ENCODE results near the gene POLN. TPM values are rescaled to one million over a fixed set of nuclear protein-coding genes. Genes with fewer than 3 reads are reported as not detected.

The POLN gene
- total and polyA plus RNA-seq, 3 experiments from 2014 or later: 0.55 to 1.6 (median 1.5) TPM

DNA sequence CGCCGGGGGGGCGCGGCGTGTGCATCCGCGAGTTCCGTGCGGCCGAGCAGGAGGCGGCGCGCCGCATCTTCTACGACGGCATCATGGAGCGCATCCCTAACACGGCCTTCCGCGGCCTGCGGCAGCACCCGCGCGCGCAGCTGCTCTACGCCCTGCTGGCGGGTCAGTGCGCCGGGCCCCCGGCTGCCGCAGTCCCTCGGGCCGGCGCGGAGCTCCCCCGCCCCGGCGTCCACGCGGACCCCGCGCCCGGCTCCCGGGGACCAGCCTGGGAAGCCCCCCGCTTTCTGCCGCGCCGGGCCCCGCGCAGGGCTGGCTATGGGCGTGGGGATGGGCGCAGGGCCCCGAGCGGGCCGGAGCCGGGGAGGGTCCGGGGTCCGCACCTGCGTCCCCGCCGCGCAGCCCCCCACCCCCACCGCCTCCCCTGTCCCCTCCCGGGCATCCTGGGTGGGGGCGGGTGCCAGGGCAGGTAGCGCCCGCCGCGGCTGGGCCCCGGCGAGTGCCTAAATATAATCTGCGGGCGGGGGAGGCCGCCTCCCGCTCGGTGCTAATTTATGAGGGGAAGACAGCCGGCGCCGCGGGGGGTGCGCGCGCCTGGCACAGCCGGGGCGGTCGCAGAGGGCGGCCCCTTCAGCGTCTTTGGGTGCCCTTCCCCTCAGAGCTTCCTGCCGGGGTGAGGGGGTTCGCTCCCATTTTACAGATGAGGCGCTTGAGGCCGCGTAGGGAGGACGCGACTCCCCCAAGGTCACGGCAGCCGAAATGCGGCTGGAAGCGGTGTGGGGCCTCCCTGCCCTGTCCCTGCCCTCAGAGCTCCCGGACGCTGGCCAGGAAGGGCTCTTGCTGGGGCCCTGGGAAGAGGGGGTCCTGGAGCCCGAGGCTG is 182.0 kb downstream of the POLN start:
- DNase-seq: peak in 1 of 5 donors; percentile 44
- peaks cover 28 to 32% of the 10 kb centered on the region in 2 donors for H3K27me3 Mint-ChIP-seq
- no peaks in the 10 kb centered on the region for H3K36me3 ChIP-seq (ENCODE audit: insufficient read depth, low read length)
- peak overlapping the region in 1 of 7 donors; percentile 54 for H3K4me3 Mint-ChIP-seq
- no peak overlapping the region for H3K4me3 ChIP-seq (ENCODE audit: low read length)
- ChIA-PET POLR2A (no interaction called here), CTCF (no interaction called here)
- no peaks in the 10 kb centered on the region for H3K9me3 ChIP-seq (ENCODE audit: low read length)
- H3K27ac Mint-ChIP-seq: no peak overlapping the region
- H3K36me3 Mint-ChIP-seq: no peaks in the 10 kb centered on the region
- no peak overlapping the region for H3K27ac ChIP-seq (ENCODE audit: low read depth, low read length)
- H3K4me1 Mint-ChIP-seq: peaks cover 2 to 4% (median 3%) of the 10 kb centered on the region in 3 donors
- no peaks in the 10 kb centered on the region for H3K27me3 ChIP-seq (ENCODE audit: insufficient read depth, low read length, poor library complexity, severe bottlenecking)
- H3K9me3 Mint-ChIP-seq: no peaks in the 10 kb centered on the region
- H3K4me1 ChIP-seq (ENCODE audit: insufficient read depth, low read length): no peaks in the 10 kb centered on the region

DNA sequence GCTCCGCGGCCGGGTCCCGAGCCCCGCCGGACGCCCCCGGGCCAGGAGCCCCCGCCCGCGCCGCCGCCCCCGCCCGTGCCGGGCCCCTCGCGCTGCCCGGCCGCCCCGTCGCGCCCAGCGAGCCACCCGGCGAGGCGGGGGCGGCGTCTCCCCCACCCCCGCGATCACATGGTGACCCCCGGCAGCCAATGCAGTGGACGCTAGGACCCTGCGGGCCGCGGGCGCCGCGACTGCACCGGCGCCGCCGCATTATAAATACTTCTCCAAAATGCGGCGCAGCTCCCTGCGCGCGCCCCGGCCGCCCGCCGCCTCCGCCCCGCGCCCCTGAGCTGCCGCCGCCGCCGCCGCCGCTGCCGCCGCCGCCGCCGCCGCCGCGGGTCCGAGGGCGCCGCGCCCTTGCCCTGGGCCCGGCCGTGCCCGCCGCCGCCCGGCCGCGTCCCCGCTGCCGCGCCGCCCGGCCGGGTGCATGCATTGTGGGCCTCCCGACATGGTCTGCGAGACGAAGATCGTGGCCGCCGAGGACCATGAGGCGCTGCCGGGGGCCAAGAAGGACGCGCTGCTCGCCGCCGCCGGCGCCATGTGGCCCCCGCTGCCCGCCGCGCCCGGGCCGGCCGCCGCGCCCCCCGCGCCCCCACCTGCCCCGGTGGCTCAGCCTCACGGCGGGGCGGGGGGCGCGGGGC is 182.7 kb downstream of the POLN start, which contains the start of gene NAT8L:
NAT8L (plus strand) TSS at position 282 of the 680 bp plus-strand sequence; CDS start at position 467, 185 bp downstream.
- no peaks in the 10 kb centered on the region for H3K9me3 Mint-ChIP-seq
- peak in 1 of 5 donors; percentile 5 for DNase-seq
- Histone ChIP-seq H3K9me3 (ENCODE audit: low read length) (no peaks in the 10 kb centered on the region), H3K27me3 (ENCODE audit: insufficient read depth, low read length, poor library complexity, severe bottlenecking) (no peaks in the 10 kb centered on the region), H3K36me3 (ENCODE audit: insufficient read depth, low read length) (no peaks in the 10 kb centered on the region), H3K27ac (ENCODE audit: low read depth, low read length) (no peak within 1 kb of the TSS), H3K4me1 (ENCODE audit: insufficient read depth, low read length) (no peaks in the 10 kb centered on the region), H3K4me3 (ENCODE audit: low read length) (no peak within 1 kb of the TSS)
- peaks cover 2 to 4% (median 3%) of the 10 kb centered on the region in 3 donors for H3K4me1 Mint-ChIP-seq
- H3K36me3 Mint-ChIP-seq: no peaks in the 10 kb centered on the region
- no peak within 1 kb of the TSS for H3K27ac Mint-ChIP-seq
- peaks cover 29 to 33% of the 10 kb centered on the region in 2 donors for H3K27me3 Mint-ChIP-seq
- H3K4me3 Mint-ChIP-seq: peak within 1 kb of the TSS in 2 of 7 donors; percentile 35 to 54
- POLR2A ChIA-PET: no interaction called here
- CTCF ChIA-PET: no interaction called here

- Histone ChIP-seq H3K9me3 (ENCODE audit: low read length) (no peaks in the 10 kb centered on the region), H3K27ac (ENCODE audit: low read depth, low read length) (no peak overlapping the region), H3K36me3 (ENCODE audit: insufficient read depth, low read length) (no peaks in the 10 kb centered on the region), H3K27me3 (ENCODE audit: insufficient read depth, low read length, poor library complexity, severe bottlenecking) (no peaks in the 10 kb centered on the region), H3K4me1 (ENCODE audit: insufficient read depth, low read length) (no peaks in the 10 kb centered on the region), H3K4me3 (ENCODE audit: low read length) (no peak overlapping the region)
- DNase-seq: peak in 1 of 5 donors; percentile 25
- Mint-ChIP-seq H3K27me3 (peaks cover 35 to 39% of the 10 kb centered on the region in 2 donors), H3K27ac (no peak overlapping the region), H3K4me3 (no peak overlapping the region), H3K9me3 (no peaks in the 10 kb centered on the region), H3K4me1 (peaks cover 2 to 4% (median 3%) of the 10 kb centered on the region in 3 donors), H3K36me3 (no peaks in the 10 kb centered on the region)
- CTCF ChIA-PET: no interaction called here
- POLR2A ChIA-PET: no interaction called here
These were observed 183.5 kb downstream of the POLN start for GRCh38 chr4:2058264-2059045.

DNA sequence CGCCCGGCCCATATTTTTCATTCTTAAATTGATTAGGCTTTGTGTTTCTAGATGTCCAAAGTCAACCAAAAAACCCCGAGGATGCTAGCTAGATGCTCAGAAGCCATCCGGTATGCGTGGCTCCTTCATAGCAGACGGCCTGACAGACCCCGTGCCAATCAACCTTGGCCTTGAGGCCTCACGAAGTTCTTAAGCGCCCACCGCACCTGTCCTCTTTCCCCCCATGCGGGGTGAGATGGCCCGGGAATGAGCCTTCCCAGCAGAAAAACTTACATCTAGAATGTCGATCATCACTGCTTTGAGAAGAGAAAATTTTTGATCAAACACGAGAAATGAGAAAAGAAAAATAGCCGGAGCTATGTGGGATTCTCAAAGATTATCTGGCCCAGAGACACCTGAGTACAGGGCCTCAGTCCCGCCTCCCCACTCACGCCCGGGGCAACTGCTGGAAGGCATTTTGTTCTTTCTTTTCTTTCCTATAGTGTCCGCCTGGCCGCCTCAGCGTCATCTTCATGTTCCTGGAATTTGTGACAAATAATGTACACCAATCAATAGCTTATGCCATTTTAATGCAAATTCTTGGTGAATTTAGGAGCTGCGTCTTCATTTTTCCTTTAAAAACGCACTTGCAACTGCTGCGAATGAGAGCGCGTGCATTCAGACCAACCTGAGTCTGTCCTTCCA is 184.4 kb downstream of the POLN start:
- no peak overlapping the region for H3K27ac ChIP-seq (ENCODE audit: low read depth, low read length)
- DNase-seq: peak in 1 of 5 donors; percentile 11
- Mint-ChIP-seq H3K9me3 (no peaks in the 10 kb centered on the region), H3K4me3 (peak overlapping the region; percentile 61 to 82 (median 79)), H3K4me1 (peaks cover 2 to 4% (median 3%) of the 10 kb centered on the region in 3 donors), H3K27me3 (peaks cover 35 to 44% of the 10 kb centered on the region in 2 donors), H3K27ac (no peak overlapping the region), H3K36me3 (no peaks in the 10 kb centered on the region)
- no peaks in the 10 kb centered on the region for H3K27me3 ChIP-seq (ENCODE audit: insufficient read depth, low read length, poor library complexity, severe bottlenecking)
- no peak overlapping the region for H3K4me3 ChIP-seq (ENCODE audit: low read length)
- ChIA-PET CTCF (no interaction called here), POLR2A (no interaction called here)
- H3K4me1 ChIP-seq (ENCODE audit: insufficient read depth, low read length): no peaks in the 10 kb centered on the region
- H3K9me3 ChIP-seq (ENCODE audit: low read length): no peaks in the 10 kb centered on the region
- H3K36me3 ChIP-seq (ENCODE audit: insufficient read depth, low read length): no peaks in the 10 kb centered on the region

DNA sequence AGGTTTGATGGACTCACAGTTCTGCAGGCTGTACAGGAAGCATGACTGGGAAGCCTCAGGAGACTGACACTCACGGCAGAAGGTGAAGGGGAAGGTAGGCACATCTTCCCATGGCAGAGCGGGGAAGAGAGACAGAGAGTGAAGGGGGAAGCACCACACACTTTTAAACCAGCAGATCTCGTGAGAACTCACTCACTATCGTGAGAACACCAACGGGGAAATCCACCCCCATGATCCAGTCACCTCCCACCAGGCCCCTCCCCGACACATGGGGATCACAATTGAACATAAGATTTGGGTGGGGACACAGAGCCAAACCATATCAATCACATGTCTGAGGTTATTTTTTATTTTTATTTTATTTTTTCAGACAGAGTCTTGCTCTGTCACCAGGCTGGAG is 187.7 kb downstream of the POLN start:
- no peaks in the 10 kb centered on the region for H3K27me3 ChIP-seq (ENCODE audit: insufficient read depth, low read length, poor library complexity, severe bottlenecking)
- H3K9me3 ChIP-seq (ENCODE audit: low read length): no peaks in the 10 kb centered on the region
- H3K4me3 ChIP-seq (ENCODE audit: low read length): no peak overlapping the region
- no peaks in the 10 kb centered on the region for H3K4me1 ChIP-seq (ENCODE audit: insufficient read depth, low read length)
- Mint-ChIP-seq H3K4me1 (peaks cover 2 to 4% (median 3%) of the 10 kb centered on the region in 3 donors), H3K36me3 (no peaks in the 10 kb centered on the region), H3K27ac (peak overlapping the region in 1 of 8 donors; percentile 87), H3K9me3 (no peaks in the 10 kb centered on the region), H3K4me3 (no peak overlapping the region), H3K27me3 (peaks cover 43 to 61% of the 10 kb centered on the region in 2 donors)
- DNase-seq: no peak
- CTCF ChIA-PET: no interaction called here
- H3K27ac ChIP-seq (ENCODE audit: low read depth, low read length): no peak overlapping the region
- no peaks in the 10 kb centered on the region for H3K36me3 ChIP-seq (ENCODE audit: insufficient read depth, low read length)
- POLR2A ChIA-PET: no interaction called here

- Histone ChIP-seq H3K4me3 (ENCODE audit: low read length) (no peak overlapping the region), H3K9me3 (ENCODE audit: low read length) (no peaks in the 10 kb centered on the region), H3K36me3 (ENCODE audit: insufficient read depth, low read length) (no peaks in the 10 kb centered on the region), H3K27ac (ENCODE audit: low read depth, low read length) (no peak overlapping the region), H3K4me1 (ENCODE audit: insufficient read depth, low read length) (no peaks in the 10 kb centered on the region), H3K27me3 (ENCODE audit: insufficient read depth, low read length, poor library complexity, severe bottlenecking) (no peaks in the 10 kb centered on the region)
- Mint-ChIP-seq H3K4me1 (no peaks in the 10 kb centered on the region), H3K27ac (no peak overlapping the region), H3K36me3 (no peaks in the 10 kb centered on the region), H3K27me3 (peaks cover 29 to 48% of the 10 kb centered on the region in 2 donors), H3K4me3 (no peak overlapping the region), H3K9me3 (no peaks in the 10 kb centered on the region)
- no peak for DNase-seq
- CTCF ChIA-PET: no interaction called here
- POLR2A ChIA-PET: no interaction called here
These were observed 190.8 kb downstream of the POLN start for GRCh38 chr4:2051086-2051485.

GRCh38 chr4:2049811-2050210 is 192.1 kb downstream of the POLN start:
- Mint-ChIP-seq H3K27me3 (peaks cover 27 to 48% of the 10 kb centered on the region in 2 donors), H3K36me3 (no peaks in the 10 kb centered on the region), H3K27ac (no peak overlapping the region), H3K4me1 (no peaks in the 10 kb centered on the region), H3K9me3 (no peaks in the 10 kb centered on the region), H3K4me3 (no peak overlapping the region)
- H3K9me3 ChIP-seq (ENCODE audit: low read length): no peaks in the 10 kb centered on the region
- ChIA-PET CTCF (no interaction called here), POLR2A (no interaction called here)
- H3K27me3 ChIP-seq (ENCODE audit: insufficient read depth, low read length, poor library complexity, severe bottlenecking): no peaks in the 10 kb centered on the region
- no peak for DNase-seq
- no peaks in the 10 kb centered on the region for H3K36me3 ChIP-seq (ENCODE audit: insufficient read depth, low read length)
- no peak overlapping the region for H3K27ac ChIP-seq (ENCODE audit: low read depth, low read length)
- no peak overlapping the region for H3K4me3 ChIP-seq (ENCODE audit: low read length)
- no peaks in the 10 kb centered on the region for H3K4me1 ChIP-seq (ENCODE audit: insufficient read depth, low read length)

Data from CD8-positive, alpha-beta memory T cell (primary cell).